Gastrocnemius medialis (tissue), 4 donors: ENCODE data around the gene C10orf53. TPM values are rescaled to one million over a fixed set of nuclear protein-coding genes. Genes with fewer than 3 reads are reported as not detected.
"Not testable (repeated sequence)": the region's sequence is repeated elsewhere in the genome, so short reads cannot be mapped to it uniquely, and the experiment has no call there.

Source experiments
- ATAC-seq, 2 donors: fragments of 150-250 bp; one replicate each; pipeline ENCODE4 v1.9.1; 2016
- DNase-seq, 2 donors: peaks; one replicate each; pipeline ENCODE4 v3.0.0-alpha.2; 2019
- H3K27ac ChIP-seq, 4 donors: fragments of 200-600 bp; sonication (generic); 1 replicate in 1 of 4; 2 replicates in 3 of 4; pipeline ENCODE4 v1.5.1; 2016 to 2018; ENCODE audit warnings: mild to moderate bottlenecking in 2 of 4, moderate library complexity in 1 of 4
- H3K27me3 ChIP-seq, 3 donors: fragments of 200-600 bp; sonication (generic) in 2 of 3; 1 replicate in 1 of 3; 2 replicates in 2 of 3; pipeline versions ENCODE4 v1.5.1 to v1.6.0; 2016 to 2019; ENCODE audit warnings: mild to moderate bottlenecking in 1 of 3, moderate library complexity in 1 of 3
- H3K36me3 ChIP-seq, 2 donors: fragments of 200-600 bp; sonication (generic) in 1 of 2; one replicate each; pipeline ENCODE4 v1.5.1; 2017 to 2018
- H3K4me1 ChIP-seq, 2 donors: fragments of 200-600 bp; sonication (generic) in 1 of 2; one replicate each; pipeline ENCODE4 v1.5.1; 2016 to 2017; ENCODE audit warnings: mild to moderate bottlenecking in 2 of 2
- H3K4me3 ChIP-seq, 4 donors: fragments of 200-600 bp; sonication (generic) in 3 of 4; 1 replicate in 1 of 4; 2 replicates in 3 of 4; pipeline ENCODE4 v1.5.1; 2016 to 2019; ENCODE audit warnings: mild to moderate bottlenecking in 2 of 4
- H3K9me3 ChIP-seq, 3 donors: fragments of 200-600 bp; sonication (generic) in 2 of 3; 1 replicate in 1 of 3; 2 replicates in 2 of 3; pipeline ENCODE4 v1.5.1; 2016 to 2019
- CTCF ChIP-seq, 5 experiments: fragments of 450-650 bp in 3 of 5; fragments of 200-600 bp in 2 of 5; sonication (generic) in 2 of 5; IDR thresholded peaks in 4 of 5; conservative IDR thresholded peaks in 1 of 5; 1 replicate in 4 of 5; 2 replicates in 1 of 5; pipeline ENCODE4 v1.5.1; 2016 to 2019; ENCODE audit warnings: antibody characterized with exemption in 5 of 5, mild to moderate bottlenecking in 3 of 5, moderate library complexity in 3 of 5
- POLR2A ChIP-seq, 2 donors: fragments of 450-650 bp; IDR thresholded peaks; one replicate each; pipeline ENCODE4 v1.6.1; 2017; ENCODE audit warnings: antibody characterized with exemption in 2 of 2, mild to moderate bottlenecking in 2 of 2, moderate library complexity in 2 of 2
- in situ Hi-C, 4 donors: fragments of 200-750 bp; cut with MboI; loops; one replicate each; pipeline versions ENCODE4 v1.15.0 to v1.8.0; 2017; ENCODE audit warnings: low sequenced_read_pairs in 4 of 4
- intact Hi-C: fragments of 100-400 bp; cut with DNase I; formaldehyde crosslinking; loops from one replicate; pipeline ENCODE4 v1.15.1; 2023; ENCODE audit warnings: low total_unique reads
- total RNA-seq, 4 donors: library from RNA; depleted of rRNA; stranded (reverse); fragments of >200 nt; gene quantifications; one replicate each; pipeline versions ENCODE4 v1.1.0 to v1.2.3, GENCODE V29; 2016

C10orf53 gene
- total RNA-seq, 4 donors from 2014 or later: not detected

- in situ Hi-C loops (no loop called here), intact Hi-C loops (no loop called here)
- ATAC-seq (no peak), DNase-seq (no peak)
- Histone ChIP-seq H3K27ac (no peak overlapping the region), H3K36me3 (no peaks in the 10 kb centered on the region), H3K27me3 (no peaks in the 10 kb centered on the region), H3K9me3 (no peaks in the 10 kb centered on the region), H3K4me1 (no peaks in the 10 kb centered on the region), H3K4me3 (no peak overlapping the region)
- TF ChIP-seq CTCF (IDR thresholded peaks at IDR 0.05 in 4 of 5, conservative IDR thresholded peaks at IDR 0.05 in 1 of 5) (no peak), POLR2A (IDR thresholded peaks at IDR 0.05) (no peak)
Observed at GRCh38 chr10:49666685-49667084, 12.8 kb upstream of the C10orf53 start.

DNA sequence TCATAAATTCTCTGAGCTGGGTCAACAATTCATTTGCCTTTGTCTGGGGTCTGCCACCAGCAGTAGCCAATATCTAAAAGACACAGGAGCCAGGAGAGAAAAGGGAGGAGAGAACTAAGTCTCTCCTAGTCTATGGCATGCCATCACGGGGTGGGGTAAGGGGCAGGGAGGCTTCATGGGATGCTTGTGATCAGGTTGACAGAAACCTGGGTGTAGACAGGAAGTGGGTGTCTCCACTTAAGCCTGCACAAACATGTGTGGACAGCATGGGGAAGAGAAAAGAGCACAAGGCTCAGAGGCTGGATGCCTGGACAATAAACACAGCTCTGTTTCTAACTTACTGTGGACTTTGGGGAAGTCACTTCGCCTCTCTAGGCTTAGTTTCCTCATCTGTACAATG lies 11.5 kb upstream of the C10orf53 start:
- no peaks in the 10 kb centered on the region for H3K4me1 ChIP-seq
- TF ChIP-seq POLR2A (IDR thresholded peaks at IDR 0.05) (no peak), CTCF (IDR thresholded peaks at IDR 0.05 in 4 of 5, conservative IDR thresholded peaks at IDR 0.05 in 1 of 5) (no peak)
- no peaks in the 10 kb centered on the region for H3K36me3 ChIP-seq
- H3K9me3 ChIP-seq: no peaks in the 10 kb centered on the region
- no peak overlapping the region for H3K4me3 ChIP-seq
- in situ Hi-C loops (no loop called here), intact Hi-C loops (no loop called here)
- H3K27ac ChIP-seq: no peak overlapping the region
- DNase-seq: no peak
- ATAC-seq: no peak
- no peaks in the 10 kb centered on the region for H3K27me3 ChIP-seq

DNA sequence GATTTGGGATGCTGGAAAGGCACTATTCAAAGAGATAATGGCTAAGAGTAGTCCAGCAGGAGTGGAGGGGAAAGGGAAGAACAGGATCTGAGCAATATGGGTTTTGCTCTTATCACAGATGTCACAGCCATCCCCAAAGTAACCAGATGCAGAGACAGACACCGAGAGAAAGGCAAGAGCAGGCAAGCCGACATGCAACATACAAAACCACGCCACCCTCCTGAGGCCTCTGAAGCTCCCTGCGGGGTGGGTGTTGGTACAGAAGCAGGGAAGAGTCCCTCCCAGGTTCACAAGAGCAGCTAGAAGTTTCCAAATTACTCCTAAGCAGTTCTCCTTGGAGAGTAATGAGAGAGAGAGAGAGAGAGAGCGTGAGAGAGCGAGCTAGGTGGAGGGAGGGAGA lies 10.8 kb upstream of the C10orf53 start:
- TF ChIP-seq POLR2A (IDR thresholded peaks at IDR 0.05): no peak
- no peak for TF ChIP-seq CTCF (IDR thresholded peaks at IDR 0.05 in 4 of 5, conservative IDR thresholded peaks at IDR 0.05 in 1 of 5)
- DNase-seq (no peak), ATAC-seq (no peak)
- Histone ChIP-seq H3K4me1 (no peaks in the 10 kb centered on the region), H3K27ac (no peak overlapping the region), H3K9me3 (no peaks in the 10 kb centered on the region), H3K27me3 (no peaks in the 10 kb centered on the region), H3K4me3 (no peak overlapping the region), H3K36me3 (no peaks in the 10 kb centered on the region)
- intact Hi-C loops (no loop called here), in situ Hi-C loops (no loop called here)

DNA sequence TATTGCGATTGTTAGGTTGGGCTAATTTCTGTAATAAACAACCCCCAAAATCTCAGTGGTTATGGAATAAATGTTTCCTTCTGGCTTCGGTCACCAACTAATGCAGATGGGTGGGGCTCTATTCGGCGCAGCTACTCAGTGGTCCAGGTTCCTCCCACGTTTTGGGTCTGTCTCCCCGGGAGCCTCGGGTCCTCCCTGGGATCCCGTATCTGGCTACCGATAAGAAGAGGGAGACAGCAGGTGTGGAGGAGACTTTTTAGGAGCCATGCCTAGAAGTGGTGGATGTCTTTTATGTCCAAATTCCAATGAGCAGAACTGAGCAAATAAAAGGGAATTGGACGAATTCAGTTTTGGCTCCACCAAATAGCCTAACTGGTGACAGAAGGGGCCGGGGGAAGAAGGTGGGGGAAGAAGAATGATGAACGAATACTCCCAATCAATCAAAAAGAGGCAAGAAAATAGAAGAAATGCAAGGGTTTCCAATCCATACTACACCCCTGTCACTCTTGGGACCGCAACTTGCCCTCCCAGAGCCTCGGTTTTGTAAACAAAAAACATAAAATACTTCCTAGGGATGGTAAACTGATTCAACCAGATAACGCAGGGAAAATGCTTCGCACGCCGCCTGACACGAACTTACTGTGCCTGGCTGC lies 498 bp upstream of the C10orf53 start:
- no peak overlapping the region for H3K4me3 ChIP-seq

DNA sequence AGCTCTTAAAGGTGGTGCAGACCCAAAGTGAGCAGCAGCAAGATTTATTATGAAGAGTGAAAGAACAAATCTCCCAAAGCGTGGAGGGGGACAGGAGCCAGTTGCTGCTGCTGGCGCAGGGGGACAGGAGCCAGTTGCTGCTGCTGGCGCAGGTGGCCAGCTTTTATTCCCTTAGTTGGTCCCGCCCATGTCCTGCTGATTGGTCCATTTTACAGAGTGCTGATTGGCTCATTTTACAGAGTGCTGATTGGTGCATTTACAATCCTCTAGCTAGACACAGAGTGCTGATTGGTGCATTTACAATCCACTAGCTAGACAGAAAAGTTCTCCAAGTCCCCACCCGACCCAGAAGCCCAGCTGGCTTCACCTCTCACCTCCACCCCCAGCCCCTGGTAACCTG lies 3.0 kb downstream of the C10orf53 start:
- H3K4me1 ChIP-seq, ATAC-seq, intact Hi-C loops, H3K27ac ChIP-seq, DNase-seq, in situ Hi-C loops, H3K4me3 ChIP-seq, H3K36me3 ChIP-seq: not testable (repeated sequence)
- peaks cover 0 to 21% (median 8%) of the 10 kb centered on the region in 3 donors for H3K27me3 ChIP-seq
- peaks cover 0 to 11% (median 0%) of the 10 kb centered on the region in 3 donors for H3K9me3 ChIP-seq

More for the DNA sequence above, 498 bp upstream of the C10orf53 start:
- TF ChIP-seq POLR2A (IDR thresholded peaks at IDR 0.05): no peak
- no peak for TF ChIP-seq CTCF (IDR thresholded peaks at IDR 0.05 in 4 of 5, conservative IDR thresholded peaks at IDR 0.05 in 1 of 5)
- H3K36me3 ChIP-seq: no peaks in the 10 kb centered on the region
- DNase-seq (no peak), ATAC-seq (no peak)
- H3K27ac ChIP-seq: no peak overlapping the region
- in situ Hi-C loops: no loop called here
- H3K27me3 ChIP-seq: peaks cover 0 to 21% (median 8%) of the 10 kb centered on the region in 3 donors
- H3K4me1 ChIP-seq: no peaks in the 10 kb centered on the region
- peaks cover 0 to 11% (median 0%) of the 10 kb centered on the region in 3 donors for H3K9me3 ChIP-seq
- intact Hi-C loops: no loop called here
